ENCODE data around the gene POLR2E. TPM values are rescaled to one million over a fixed set of nuclear protein-coding genes. Genes with fewer than 3 reads are reported as not detected.

The POLR2E gene
- total RNA-seq, 1 donor from 2014 or later = 265 TPM

DNA sequence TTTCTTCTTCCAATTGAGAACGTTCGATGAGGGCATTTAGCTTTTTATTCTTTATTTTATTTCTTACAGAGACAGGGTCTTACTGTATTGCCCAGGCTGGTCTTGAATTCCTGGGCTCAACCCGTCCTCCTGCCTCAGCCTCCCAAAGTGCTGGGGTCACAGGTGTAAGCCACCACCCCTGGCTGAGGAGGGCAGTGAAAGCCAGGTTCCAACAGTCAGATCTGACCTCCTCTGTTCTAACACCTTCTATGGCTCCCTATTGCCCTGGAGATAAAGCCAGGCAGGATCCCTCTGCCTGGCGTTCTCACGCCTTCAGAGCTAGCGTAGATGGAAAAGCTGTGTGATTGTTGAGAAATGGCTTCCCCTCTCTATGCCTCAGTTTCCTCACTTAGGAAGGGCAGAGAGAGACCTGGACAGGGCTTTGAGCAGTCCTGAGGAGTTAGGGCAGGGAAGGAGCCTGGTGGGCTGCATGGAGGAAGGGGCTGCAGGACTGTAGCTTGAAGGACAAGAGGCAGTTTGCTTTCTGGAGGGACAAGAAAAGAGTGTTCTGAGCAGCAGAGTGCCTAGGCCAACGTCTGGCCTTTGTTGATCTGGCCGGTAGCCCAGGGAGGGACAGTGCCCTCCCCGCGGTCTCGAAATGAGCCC is 22.7 kb downstream of the POLR2E start:
- DNase-seq (ENCODE audit: low spot score) = no peak
- Mint-ChIP-seq H3K36me3 (ENCODE audit: low read depth) (peaks cover 35% of the 10 kb centered on the region), H3K27ac (peak overlapping the region; percentile 84)

DNA sequence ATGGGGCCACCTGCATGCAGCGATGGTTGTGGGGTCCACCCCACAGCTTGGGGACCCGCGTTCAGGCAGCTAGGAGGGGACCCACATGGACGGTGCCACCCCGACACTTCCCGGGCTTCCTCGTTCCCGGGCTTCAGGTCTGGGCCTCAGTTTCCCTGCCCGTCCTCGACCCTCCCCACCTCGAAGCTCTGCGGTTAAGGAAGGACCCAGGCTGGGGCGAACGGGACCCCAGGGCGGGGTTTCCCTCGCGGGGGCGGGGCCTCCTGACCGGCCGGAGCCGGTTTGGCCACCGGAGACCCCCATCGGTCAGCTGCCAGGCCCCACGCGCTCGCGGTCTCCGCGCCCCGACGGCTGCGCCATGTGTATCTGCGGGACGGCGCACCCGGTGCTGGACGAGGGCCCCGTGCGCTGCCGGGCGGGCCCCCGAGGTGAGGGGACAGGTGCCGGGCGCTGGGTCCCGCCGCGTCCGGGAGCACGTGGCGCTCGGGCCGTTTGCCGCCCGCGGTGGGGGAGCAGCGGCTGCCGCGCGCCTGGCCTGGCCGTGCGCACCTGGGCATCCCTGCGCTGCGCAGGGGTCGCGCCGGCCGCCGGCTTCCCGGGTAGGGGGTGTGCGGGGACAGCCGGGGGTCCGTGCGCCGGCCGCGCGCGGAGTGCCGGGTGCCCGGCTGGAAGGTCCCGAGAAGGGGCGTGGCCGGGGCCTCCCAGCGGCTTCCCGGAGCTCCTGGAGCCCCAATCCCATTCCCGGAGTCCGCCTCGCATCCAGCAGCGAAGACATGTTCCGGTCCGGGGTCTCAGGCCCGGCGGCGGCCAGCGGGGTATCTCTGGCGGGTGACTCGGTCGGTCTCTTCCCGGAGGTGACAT is 24.0 kb downstream of the POLR2E start:
- intact Hi-C loops (cut with micrococcal nuclease) = no loop called here
- H3K4me1 Mint-ChIP-seq (ENCODE audit: low read depth) = peaks cover 32% of the 10 kb centered on the region
- no peaks in the 10 kb centered on the region for H3K9me3 Mint-ChIP-seq
- H3K27me3 Mint-ChIP-seq (ENCODE audit: insufficient read depth) = no peaks in the 10 kb centered on the region
- peaks cover 29% of the 10 kb centered on the region for H3K36me3 Mint-ChIP-seq (ENCODE audit: low read depth)
- peak overlapping the region; percentile 90 for H3K4me3 Mint-ChIP-seq
- H3K27ac Mint-ChIP-seq = peak overlapping the region; percentile 79
- DNase-seq (ENCODE audit: low spot score) = no peak

More for the DNA sequence above, 22.7 kb downstream of the POLR2E start:
- Mint-ChIP-seq H3K27me3 (ENCODE audit: insufficient read depth) (no peaks in the 10 kb centered on the region), H3K4me1 (ENCODE audit: low read depth) (peaks cover 41% of the 10 kb centered on the region), H3K4me3 (peak overlapping the region; percentile 78), H3K9me3 (no peaks in the 10 kb centered on the region)
- intact Hi-C loops (cut with micrococcal nuclease) = no loop called here

DNA sequence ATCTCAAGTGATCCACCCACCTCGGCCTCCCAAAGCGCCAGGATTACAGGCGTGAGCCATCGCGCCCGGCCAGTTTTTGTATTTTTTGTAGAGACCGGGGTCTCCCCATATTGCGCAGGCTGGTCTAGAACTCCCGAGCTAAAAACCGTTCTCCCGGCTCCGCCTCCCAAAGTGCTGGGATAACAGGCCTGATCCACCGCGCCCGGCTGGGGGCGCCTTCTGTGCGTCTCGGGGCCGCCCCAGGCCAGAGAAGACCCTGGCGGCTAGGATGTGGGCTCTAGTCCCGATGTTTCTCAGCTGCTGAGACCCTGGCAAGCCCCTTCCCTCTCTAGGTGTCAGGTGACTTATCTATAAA is 24.6 kb downstream of the POLR2E start:
- peaks cover 23% of the 10 kb centered on the region for H3K36me3 Mint-ChIP-seq (ENCODE audit: low read depth)
- H3K4me3 Mint-ChIP-seq = peak overlapping the region; percentile 90
- H3K27me3 Mint-ChIP-seq (ENCODE audit: insufficient read depth) = no peaks in the 10 kb centered on the region
- peak overlapping the region; percentile 71 for H3K27ac Mint-ChIP-seq
- H3K9me3 Mint-ChIP-seq = no peaks in the 10 kb centered on the region
- no peak for DNase-seq (ENCODE audit: low spot score)
- H3K4me1 Mint-ChIP-seq (ENCODE audit: low read depth) = peaks cover 26% of the 10 kb centered on the region
- intact Hi-C loops (cut with micrococcal nuclease) = no loop called here

DNA sequence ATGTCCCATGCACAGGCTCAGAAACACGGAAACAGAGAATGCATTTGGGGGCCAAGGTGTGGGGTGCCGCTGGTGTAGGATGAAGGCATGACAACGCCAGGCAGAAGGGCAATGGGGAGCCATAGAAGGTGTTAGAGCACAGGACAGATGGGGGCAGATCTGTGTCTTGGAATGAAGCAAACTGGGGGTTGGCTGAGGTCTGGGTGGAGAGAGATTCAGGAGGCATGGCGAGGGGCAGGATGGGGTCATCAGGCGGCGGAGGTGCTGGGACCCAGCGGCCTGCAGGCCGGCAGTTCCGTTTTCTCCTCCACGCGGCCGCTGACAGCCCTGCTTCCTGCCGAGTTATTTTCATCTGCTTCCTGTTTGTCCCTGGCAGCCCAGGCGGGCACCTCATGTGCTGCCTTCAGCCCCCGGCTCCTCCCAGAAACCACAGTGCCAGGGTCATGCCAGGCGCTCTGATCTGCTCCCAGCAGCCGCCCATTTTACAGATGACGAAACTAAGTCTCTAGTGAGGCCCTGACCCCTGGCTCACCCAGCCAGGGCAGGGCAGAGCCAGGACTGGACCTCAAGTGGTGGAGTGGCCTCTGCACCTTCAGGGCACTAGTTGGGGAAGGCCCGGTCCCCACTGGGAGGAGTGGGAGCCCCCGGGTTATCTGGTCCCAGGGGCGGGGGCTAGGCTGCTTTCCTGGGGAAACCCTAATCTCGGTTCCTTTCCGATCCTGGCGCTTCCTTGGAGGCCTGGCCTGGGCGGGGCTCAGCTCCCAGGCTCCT is 26.0 kb downstream of the POLR2E start:
- DNase-seq (ENCODE audit: low spot score) = peak; percentile 53
- Mint-ChIP-seq H3K27me3 (ENCODE audit: insufficient read depth) (no peaks in the 10 kb centered on the region), H3K4me1 (ENCODE audit: low read depth) (peaks cover 25% of the 10 kb centered on the region), H3K27ac (peak overlapping the region; percentile 84), H3K36me3 (ENCODE audit: low read depth) (peaks cover 21% of the 10 kb centered on the region), H3K9me3 (no peaks in the 10 kb centered on the region), H3K4me3 (peak overlapping the region; percentile 90)
- intact Hi-C loops (cut with micrococcal nuclease) = loop anchor here (1.0 to 5.0 kb wide), 3 partner anchors 33 to 147 kb away; partner anchors contain the start of genes GPX4, RNU6-2 and TMEM259

DNA sequence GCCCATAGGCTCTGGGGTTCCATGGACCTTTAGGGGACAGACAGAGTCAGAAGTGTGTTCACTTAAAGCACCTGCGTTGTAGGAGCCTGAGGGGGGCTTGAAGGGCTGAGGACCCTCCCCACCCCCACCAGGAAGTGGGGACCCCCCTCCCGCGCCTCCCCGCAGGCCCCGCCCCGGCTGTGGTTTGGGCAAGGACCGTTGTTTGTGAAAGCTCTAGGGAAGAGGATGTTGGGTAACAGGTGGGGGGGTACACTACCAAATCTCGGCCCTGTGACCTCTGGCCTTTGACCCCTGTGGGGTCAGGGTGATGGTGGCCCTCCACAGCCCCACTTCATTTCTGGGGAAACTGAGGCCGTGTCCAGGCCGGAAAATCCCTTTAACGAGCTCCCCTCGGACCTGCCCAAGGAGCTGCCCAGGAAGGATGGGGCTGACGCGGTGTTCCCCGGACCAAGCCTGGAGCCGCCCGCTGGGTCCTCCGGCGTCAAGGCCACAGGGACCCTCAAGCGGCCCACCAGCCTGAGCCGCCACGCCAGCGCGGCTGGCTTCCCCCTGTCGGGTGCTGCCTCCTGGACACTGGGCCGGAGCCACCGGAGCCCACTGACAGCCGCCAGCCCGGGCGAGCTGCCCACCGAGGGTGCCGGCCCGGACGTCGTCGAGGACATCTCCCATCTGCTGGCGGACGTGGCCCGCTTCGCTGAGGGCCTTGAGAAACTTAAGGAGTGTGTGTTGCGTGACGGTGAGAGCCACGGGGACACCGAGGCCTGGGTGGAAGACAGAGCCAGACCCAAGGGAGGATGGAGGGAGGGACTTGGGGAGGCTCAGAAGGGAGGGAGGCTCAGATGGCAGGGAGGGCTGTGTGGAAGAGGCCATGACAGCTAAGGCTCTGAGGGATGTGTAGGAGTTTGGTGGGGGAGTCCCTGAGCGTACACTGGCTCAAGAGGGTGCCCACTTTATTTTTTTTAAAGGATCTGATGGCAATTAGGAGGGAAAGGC is 26.9 kb downstream of the POLR2E start:
- Mint-ChIP-seq H3K4me3 (peak overlapping the region; percentile 90), H3K9me3 (no peaks in the 10 kb centered on the region), H3K27me3 (ENCODE audit: insufficient read depth) (no peaks in the 10 kb centered on the region), H3K36me3 (ENCODE audit: low read depth) (peaks cover 21% of the 10 kb centered on the region), H3K27ac (peak overlapping the region; percentile 84), H3K4me1 (ENCODE audit: low read depth) (peaks cover 25% of the 10 kb centered on the region)
- DNase-seq (ENCODE audit: low spot score) = peak; percentile 70
- intact Hi-C loops (cut with micrococcal nuclease) = loop anchor here (1.0 to 5.0 kb wide), 3 partner anchors 34 to 146 kb away; partner anchors contain the start of genes GPX4, RNU6-2 and TMEM259

DNA sequence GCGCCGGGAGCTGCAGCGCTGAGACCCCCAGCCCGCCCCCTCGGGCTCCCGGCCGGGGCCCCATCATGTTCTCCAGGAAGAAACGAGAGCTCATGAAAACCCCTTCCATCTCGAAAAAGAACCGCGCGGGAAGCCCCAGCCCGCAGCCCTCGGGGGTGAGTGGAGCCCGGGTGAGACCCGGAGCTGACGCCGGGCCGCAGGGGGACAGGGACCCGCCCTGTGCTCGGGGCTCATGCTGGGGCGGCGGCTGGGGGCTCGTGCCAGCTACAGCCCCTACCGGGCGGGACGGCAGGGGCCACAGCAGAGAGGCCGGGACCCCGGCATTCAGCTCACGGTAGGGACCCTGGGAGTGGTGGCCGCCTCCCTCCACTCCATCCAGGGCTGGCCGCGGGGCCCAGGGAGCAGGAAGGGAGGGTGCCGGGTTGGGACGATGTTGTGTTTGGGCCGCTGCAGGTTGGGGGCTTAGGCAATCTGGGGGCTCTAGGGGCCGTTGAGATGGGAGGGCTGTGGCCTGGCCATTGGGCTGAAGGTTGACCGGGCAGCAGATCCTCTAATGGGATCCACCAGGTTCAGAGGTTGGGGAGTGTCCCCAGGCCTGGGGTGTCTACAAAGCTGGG is 27.7 kb downstream of the POLR2E start:
- DNase-seq (ENCODE audit: low spot score) = no peak
- Mint-ChIP-seq H3K36me3 (ENCODE audit: low read depth) (peaks cover 19% of the 10 kb centered on the region), H3K27me3 (ENCODE audit: insufficient read depth) (no peaks in the 10 kb centered on the region)

DNA sequence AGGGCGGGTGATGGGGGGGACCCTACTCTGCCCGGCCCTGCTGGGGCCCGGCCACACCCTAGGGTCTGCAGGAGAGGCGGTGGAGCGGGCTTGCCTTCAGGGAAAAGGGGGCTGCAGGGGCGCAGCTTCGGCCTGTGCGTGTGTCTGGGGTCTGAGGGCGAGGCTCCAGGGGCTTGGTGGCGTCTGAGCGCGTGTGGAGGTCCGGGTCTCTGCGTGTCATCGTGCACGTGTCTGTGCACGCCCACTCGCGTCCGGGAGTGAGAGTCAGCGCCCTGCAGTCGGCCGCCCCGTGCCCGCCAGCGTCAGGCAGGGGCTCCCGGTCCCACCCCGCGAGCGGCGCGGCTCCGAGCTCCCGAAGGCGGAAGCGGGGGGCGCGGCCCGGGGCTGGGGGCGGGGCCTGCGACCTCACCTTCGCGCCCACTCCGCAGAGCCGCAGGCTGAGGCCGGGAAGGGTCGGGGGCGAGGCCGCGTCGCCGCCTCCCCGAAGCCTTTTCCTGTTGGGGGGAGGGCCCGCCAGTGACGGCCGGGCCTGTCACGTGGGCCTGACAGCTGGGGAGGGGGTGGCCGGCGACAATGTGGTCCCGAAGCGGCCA is 28.3 kb downstream of the POLR2E start, which contains the start of gene ARHGAP45:
TSS of gene ARHGAP45 (plus strand) at position 420 of the 593 bp plus-strand sequence. CDS start 239 bp downstream, outside the sequence.
- H3K4me1 Mint-ChIP-seq (ENCODE audit: low read depth) = peaks cover 18% of the 10 kb centered on the region
- peaks cover 13% of the 10 kb centered on the region for H3K36me3 Mint-ChIP-seq (ENCODE audit: low read depth)

More for the DNA sequence above, 27.7 kb downstream of the POLR2E start:
- no peaks in the 10 kb centered on the region for H3K9me3 Mint-ChIP-seq
- intact Hi-C loops (cut with micrococcal nuclease) = loop anchor here (1.0 to 5.0 kb wide), 4 partner anchors 10 to 145 kb away; partner anchors contain the start of gene GPX4
- peak overlapping the region; percentile 90 for H3K4me3 Mint-ChIP-seq
- H3K4me1 Mint-ChIP-seq (ENCODE audit: low read depth) = peaks cover 22% of the 10 kb centered on the region
- peak overlapping the region; percentile 79 for H3K27ac Mint-ChIP-seq

DNA sequence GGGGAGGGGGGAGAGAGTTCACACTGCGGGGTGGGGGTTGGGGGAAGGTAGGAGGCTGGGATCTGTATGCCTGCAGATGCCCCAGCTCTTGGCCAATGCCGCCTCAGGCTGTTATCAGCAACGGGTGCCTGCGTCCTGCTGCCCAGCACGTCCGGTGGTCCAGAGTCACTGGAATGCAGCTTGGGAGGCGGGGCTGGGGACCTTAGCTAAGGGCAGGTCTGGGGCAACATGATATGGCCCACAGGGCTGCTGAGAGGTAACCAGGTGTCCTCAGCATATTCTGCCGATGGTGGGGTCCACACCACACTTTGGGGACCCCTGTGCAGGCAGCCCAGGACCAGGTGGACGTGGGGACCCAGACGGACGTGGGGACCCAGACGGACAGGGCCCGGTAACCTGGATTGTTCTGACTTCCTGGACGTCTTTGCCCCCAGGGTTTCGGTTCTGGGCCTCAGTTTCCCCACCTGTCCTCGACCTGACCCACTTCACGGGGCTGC is 28.9 kb downstream of the POLR2E start:
- peak overlapping the region; percentile 66 for H3K4me3 Mint-ChIP-seq
- H3K4me1 Mint-ChIP-seq (ENCODE audit: low read depth) = peaks cover 15% of the 10 kb centered on the region
- DNase-seq (ENCODE audit: low spot score) = no peak
- no peaks in the 10 kb centered on the region for H3K9me3 Mint-ChIP-seq
- peak overlapping the region; percentile 8 for H3K27ac Mint-ChIP-seq
- intact Hi-C loops (cut with micrococcal nuclease) = loop anchor here (5.0 kb wide), 2 partner anchors 36 to 144 kb away; partner anchors contain the start of gene GPX4
- no peaks in the 10 kb centered on the region for H3K27me3 Mint-ChIP-seq (ENCODE audit: insufficient read depth)
- peaks cover 10% of the 10 kb centered on the region for H3K36me3 Mint-ChIP-seq (ENCODE audit: low read depth)

More for the DNA sequence above, 28.3 kb downstream of the POLR2E start, which contains the start of gene ARHGAP45:
- Mint-ChIP-seq H3K9me3 (no peaks in the 10 kb centered on the region), H3K27me3 (ENCODE audit: insufficient read depth) (no peaks in the 10 kb centered on the region), H3K27ac (peak within 1 kb of the TSS; percentile 79), H3K4me3 (peak within 1 kb of the TSS; percentile 90)
- peak; percentile 85 for DNase-seq (ENCODE audit: low spot score)
- intact Hi-C loops (cut with micrococcal nuclease) = loop anchor here (1.0 to 5.0 kb wide), 4 partner anchors 10 to 145 kb away; partner anchors contain the start of gene GPX4

DNA sequence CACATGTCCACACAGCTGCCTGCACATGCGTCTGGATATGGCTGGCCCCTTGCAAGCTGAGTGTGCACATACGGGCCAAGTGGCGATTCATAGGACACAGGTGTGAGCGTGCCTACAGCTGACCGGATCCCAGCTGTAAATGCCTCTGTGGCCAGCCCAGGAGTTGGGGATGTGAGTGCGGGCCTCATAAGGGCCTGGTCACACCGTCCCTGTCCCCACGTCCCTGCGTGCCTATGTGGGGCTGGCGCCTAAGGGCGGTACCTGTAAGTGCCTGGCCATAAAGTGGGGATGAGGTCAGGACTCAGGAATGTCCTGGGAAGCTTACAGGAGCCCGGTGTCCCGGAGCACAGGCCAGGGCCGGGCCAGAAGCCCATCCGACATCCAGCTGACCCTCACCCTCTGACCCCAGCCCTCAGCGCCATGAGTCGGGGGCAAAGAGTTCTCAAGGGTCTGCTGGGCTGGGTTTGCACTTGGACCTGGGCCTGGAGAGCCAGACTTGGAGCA is 29.5 kb downstream of the POLR2E start:
- DNase-seq (ENCODE audit: low spot score) = no peak
- peak overlapping the region; percentile 61 for H3K4me3 Mint-ChIP-seq
- H3K4me1 Mint-ChIP-seq (ENCODE audit: low read depth) = peaks cover 15% of the 10 kb centered on the region
- H3K9me3 Mint-ChIP-seq = no peaks in the 10 kb centered on the region
- intact Hi-C loops (cut with micrococcal nuclease) = loop anchor here (5.0 kb wide), 2 partner anchors 37 to 143 kb away; partner anchors contain the start of gene GPX4
- H3K27me3 Mint-ChIP-seq (ENCODE audit: insufficient read depth) = no peaks in the 10 kb centered on the region
- H3K36me3 Mint-ChIP-seq (ENCODE audit: low read depth) = peaks cover 10% of the 10 kb centered on the region
- H3K27ac Mint-ChIP-seq = peak overlapping the region; percentile 74

DNA sequence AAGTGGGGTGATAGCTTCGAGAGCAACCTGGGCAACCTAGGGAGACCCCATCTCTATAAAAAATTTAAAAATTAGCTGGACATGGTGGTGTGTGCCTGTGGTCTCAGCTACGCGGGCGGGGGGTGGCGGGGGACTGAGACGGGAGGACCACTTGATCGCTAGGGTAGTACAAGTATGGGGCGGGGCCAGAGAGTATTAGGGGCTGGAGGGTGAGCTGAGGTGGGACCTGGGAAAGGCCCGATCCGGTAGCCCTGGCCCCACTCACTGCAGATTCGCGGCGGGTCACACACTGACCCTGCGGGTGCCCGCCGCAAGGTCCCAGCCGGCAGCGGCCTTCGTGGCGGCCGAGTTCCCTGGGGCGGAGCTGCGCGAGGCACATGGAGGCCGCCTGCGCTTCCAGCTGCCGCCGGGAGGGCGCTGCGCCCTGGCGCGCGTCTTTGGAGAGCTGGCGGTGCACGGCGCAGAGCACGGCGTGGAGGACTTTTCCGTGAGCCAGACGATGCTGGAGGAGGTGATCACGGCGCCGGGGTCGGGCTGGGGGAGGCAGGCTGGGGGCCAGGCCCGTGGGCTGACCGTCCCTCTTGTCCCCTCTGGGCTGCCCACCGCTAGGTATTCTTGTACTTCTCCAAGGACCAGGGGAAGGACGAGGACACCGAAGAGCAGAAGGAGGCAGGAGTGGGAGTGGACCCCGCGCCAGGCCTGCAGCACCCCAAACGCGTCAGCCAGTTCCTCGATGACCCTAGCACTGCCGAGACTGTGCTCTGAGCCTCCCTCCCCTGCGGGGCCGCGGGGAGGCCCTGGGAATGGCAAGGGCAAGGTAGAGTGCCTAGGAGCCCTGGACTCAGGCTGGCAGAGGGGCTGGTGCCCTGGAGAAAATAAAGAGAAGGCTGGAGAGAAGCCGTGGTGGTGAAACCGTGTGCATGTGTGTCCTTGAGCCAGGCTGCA is 30.2 kb downstream of the POLR2E start:
- Mint-ChIP-seq H3K4me1 (ENCODE audit: low read depth) (peaks cover 15% of the 10 kb centered on the region), H3K4me3 (peak overlapping the region; percentile 67), H3K27me3 (ENCODE audit: insufficient read depth) (no peaks in the 10 kb centered on the region), H3K36me3 (ENCODE audit: low read depth) (peaks cover 10% of the 10 kb centered on the region), H3K27ac (peak overlapping the region; percentile 74), H3K9me3 (no peaks in the 10 kb centered on the region)
- intact Hi-C loops (cut with micrococcal nuclease) = loop anchor here (5.0 kb wide), 2 partner anchors 37 to 143 kb away; partner anchors contain the start of gene GPX4
- DNase-seq (ENCODE audit: low spot score) = peak; percentile 72

All from activated T-helper 1 cell treated with anti-CD3 and anti-CD28 coated beads, Interleukin-12 subunit alpha, Interleukin-12 subunit beta, Interleukin-2, Interleukin-4 antibody, amounts not matched to agents 30 ng/mL and 10 ng/mL and 1 ng/mL, durations not matched to agents 14 hours and 24 hours and 36 hours (primary cell).